Measurements from ENCODE around the gene RIPK3. TPM values are rescaled to one million over a fixed set of nuclear protein-coding genes. Genes with fewer than 3 reads are reported as not detected.

RIPK3 gene
- total RNA-seq, 4 donors from 2014 or later = 45.2 to 72.0 (median 64.0) TPM

DNA sequence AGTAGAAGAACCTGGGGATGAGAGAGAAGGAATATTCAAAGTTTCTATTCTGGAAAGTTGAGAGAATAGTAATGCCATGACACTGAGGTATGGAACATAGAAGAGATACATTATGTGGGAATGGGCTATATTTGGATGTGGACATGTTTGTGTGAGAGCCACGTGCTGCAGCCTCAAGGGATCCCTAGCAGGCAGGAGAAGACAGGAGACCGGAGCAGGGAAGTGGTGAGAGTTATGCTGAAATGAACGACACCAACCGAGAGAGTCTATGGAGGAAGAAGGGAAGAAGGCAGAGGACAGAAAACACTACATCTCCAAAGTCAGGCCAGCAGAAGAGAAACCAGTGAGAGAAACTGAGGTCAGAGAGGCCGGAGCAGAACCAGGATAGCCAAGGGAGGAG is 10.0 kb upstream of the RIPK3 start:
- H3K9me3 ChIP-seq = no peaks in the 10 kb centered on the region
- H3K4me3 ChIP-seq = no peak overlapping the region
- no peaks in the 10 kb centered on the region for H3K27me3 ChIP-seq
- peaks cover 0 to 17% (median 0%) of the 10 kb centered on the region in 4 donors for H3K4me1 ChIP-seq
- TF ChIP-seq, protein P1, sequence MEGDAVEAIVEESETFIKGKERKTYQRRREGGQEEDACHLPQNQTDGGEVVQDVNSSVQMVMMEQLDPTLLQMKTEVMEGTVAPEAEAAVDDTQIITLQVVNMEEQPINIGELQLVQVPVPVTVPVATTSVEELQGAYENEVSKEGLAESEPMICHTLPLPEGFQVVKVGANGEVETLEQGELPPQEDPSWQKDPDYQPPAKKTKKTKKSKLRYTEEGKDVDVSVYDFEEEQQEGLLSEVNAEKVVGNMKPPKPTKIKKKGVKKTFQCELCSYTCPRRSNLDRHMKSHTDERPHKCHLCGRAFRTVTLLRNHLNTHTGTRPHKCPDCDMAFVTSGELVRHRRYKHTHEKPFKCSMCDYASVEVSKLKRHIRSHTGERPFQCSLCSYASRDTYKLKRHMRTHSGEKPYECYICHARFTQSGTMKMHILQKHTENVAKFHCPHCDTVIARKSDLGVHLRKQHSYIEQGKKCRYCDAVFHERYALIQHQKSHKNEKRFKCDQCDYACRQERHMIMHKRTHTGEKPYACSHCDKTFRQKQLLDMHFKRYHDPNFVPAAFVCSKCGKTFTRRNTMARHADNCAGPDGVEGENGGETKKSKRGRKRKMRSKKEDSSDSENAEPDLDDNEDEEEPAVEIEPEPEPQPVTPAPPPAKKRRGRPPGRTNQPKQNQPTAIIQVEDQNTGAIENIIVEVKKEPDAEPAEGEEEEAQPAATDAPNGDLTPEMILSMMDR (IDR thresholded peaks at IDR 0.05) = no peak
- TF ChIP-seq POLR2A (IDR thresholded peaks at IDR 0.05) = no peak
- no peak for DNase-seq
- H3K27ac ChIP-seq = no peak overlapping the region
- no peaks in the 10 kb centered on the region for H3K36me3 ChIP-seq

DNA sequence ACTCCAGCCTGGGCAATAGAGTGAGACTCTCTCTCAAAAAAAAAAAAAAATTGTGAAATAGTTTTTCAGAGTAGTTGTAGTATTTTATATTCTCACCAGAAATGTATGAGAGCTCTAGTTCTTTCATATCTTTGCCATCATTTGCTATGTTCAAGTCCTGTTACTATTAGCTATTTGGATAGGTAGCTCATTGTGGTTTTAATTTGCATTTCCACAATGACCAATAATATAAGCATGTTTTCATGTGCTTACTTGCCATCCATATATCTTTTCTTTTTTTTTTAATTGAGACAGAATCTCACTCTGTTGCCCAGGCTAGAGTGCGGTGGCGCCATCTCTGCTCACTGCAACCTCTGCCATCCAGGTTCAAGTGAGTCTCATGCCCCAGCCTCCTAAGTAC is 8.4 kb upstream of the RIPK3 start:
- H3K27ac ChIP-seq = no peak overlapping the region
- no peak for TF ChIP-seq POLR2A (IDR thresholded peaks at IDR 0.05)
- TF ChIP-seq, protein P1 (IDR thresholded peaks at IDR 0.05) = no peak
- H3K27me3 ChIP-seq = no peaks in the 10 kb centered on the region
- H3K4me3 ChIP-seq = no peak overlapping the region
- H3K36me3 ChIP-seq = no peaks in the 10 kb centered on the region
- H3K9me3 ChIP-seq = no peaks in the 10 kb centered on the region
- H3K4me1 ChIP-seq = peaks cover 0 to 13% (median 0%) of the 10 kb centered on the region in 4 donors
- DNase-seq = no peak

DNA sequence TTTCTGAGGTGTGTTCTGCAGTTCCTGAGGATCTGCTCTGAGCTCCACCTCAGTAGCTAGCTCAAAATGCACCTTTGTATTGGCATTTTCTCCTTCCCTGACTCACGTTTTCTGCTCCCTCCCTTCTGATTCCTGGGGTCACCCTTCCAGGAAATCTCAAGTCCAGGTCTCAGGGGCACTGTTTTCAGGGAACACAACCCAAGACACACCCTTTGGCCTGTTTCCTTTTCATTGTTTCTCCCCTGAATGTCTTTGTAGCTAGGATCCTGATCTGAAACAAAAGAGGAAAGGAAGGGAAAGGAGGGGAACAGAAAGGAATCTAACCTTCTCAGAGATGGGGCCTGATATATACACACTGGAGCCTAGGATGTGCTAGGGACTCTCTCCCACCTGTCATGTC is 7.3 kb upstream of the RIPK3 start:
- Histone ChIP-seq H3K27me3 (no peaks in the 10 kb centered on the region), H3K4me3 (no peak overlapping the region), H3K9me3 (no peaks in the 10 kb centered on the region), H3K36me3 (no peaks in the 10 kb centered on the region), H3K27ac (no peak overlapping the region), H3K4me1 (peaks cover 0 to 13% (median 0%) of the 10 kb centered on the region in 4 donors)
- TF ChIP-seq, protein P1 (IDR thresholded peaks at IDR 0.05) = no peak
- no peak for TF ChIP-seq POLR2A (IDR thresholded peaks at IDR 0.05)
- no peak for DNase-seq

DNA sequence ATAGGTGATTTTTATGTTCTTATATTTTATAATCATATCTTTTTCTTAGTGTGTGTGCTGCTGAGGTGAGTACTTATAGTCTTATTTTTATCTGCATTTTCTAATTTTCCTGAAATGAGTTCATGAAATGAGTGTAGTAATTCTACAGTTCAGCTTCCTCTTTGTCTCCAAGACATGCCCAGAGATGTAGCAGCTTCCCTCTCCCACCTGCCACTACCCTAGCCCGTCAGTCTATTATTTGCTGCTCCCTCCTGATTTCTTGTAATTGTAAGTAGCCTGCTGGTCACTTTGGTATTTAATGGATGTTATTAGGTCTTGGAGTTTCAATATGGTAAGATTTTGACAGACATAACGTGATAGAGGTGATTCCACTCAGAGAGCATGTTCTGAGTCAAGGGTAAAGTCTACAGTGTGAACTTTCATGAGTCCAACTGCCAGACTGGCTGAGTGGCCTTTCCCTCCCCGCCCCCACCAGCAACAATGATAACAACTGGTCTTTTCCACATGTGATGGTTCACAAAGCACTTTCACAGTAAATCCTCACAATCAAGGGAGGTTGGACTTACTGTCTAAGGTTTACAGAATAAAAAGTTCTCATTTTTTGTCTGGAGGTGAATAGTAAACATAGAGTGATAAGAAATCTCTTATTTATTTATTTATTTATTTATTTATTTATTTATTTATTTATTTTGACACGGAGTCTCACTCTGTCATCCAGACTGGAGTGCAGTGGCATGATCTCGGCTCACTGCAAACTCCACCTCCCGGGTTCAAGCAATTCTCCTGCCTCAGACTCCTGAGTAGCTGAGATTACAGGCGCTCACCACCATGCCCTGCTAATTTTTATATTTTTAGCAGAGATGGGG is 4.2 kb upstream of the RIPK3 start:
- Histone ChIP-seq H3K4me3 (no peak overlapping the region), H3K27me3 (no peaks in the 10 kb centered on the region), H3K36me3 (no peaks in the 10 kb centered on the region), H3K27ac (peak overlapping the region in 2 of 4 donors; percentile 40 to 41), H3K4me1 (peaks cover 0 to 11% (median 1%) of the 10 kb centered on the region in 4 donors), H3K9me3 (no peaks in the 10 kb centered on the region)
- DNase-seq = peak in 2 of 3 donors; percentile 75 to 82
- TF ChIP-seq, protein P1 (IDR thresholded peaks at IDR 0.05) = no peak
- no peak for TF ChIP-seq POLR2A (IDR thresholded peaks at IDR 0.05)

DNA sequence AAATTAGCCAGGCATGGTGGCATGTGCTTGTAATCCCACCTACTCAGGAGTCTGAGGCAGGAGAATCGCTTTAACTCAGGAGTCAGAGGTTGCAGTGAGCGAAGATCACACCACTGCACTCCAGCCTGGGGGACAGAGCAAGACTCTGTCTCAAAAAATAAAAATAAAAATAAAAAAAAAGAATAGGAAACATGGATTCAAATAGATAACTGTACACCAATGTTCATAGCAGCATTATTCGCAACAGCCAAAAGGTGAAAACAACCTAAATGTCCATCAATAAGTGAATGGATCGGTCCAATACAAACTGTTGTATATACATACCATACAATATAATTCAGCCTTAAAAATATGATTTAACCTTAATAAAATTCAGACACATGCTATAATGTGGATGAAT is 3.1 kb upstream of the RIPK3 start:
- no peak overlapping the region for H3K4me3 ChIP-seq
- H3K27ac ChIP-seq = no peak overlapping the region
- no peak for TF ChIP-seq POLR2A (IDR thresholded peaks at IDR 0.05)
- TF ChIP-seq, protein P1 (IDR thresholded peaks at IDR 0.05) = no peak
- no peaks in the 10 kb centered on the region for H3K9me3 ChIP-seq
- H3K27me3 ChIP-seq = no peaks in the 10 kb centered on the region
- DNase-seq = no peak
- H3K4me1 ChIP-seq = peaks cover 0 to 22% (median 5%) of the 10 kb centered on the region in 4 donors
- peaks cover 0 to 7% (median 0%) of the 10 kb centered on the region in 3 donors for H3K36me3 ChIP-seq

Measured in Peyer's patch (tissue), 4 donors.